Ishikawa (cell line): ENCODE results near the gene TSR1.

Experiments
- CEBPB ChIP-seq: IDR thresholded peaks from 2 replicates; pipeline ENCODE4 v1.6.1; 2012
- CREB1 ChIP-seq: IDR thresholded peaks from 2 replicates; pipeline ENCODE4 v1.6.1; 2012; ENCODE audit warnings: low read depth
- EP300 ChIP-seq: IDR thresholded peaks from 2 replicates; pipeline ENCODE4 v1.6.1; 2012; ENCODE audit warnings: borderline replicate concordance
- FOXM1 ChIP-seq: IDR thresholded peaks from 2 replicates; pipeline ENCODE4 v1.6.1; 2012; ENCODE audit warnings: low read depth, borderline replicate concordance
- TAF1 ChIP-seq: IDR thresholded peaks from 2 replicates; pipeline ENCODE4 v1.6.1; 2012; ENCODE audit warnings: low read depth, mild to moderate bottlenecking
- TF ChIP-seq, protein P1 (sequence below): IDR thresholded peaks from 2 replicates; pipeline ENCODE4 v1.6.1; 2012
- TF ChIP-seq, protein P2 (sequence below): IDR thresholded peaks from 2 replicates; pipeline ENCODE4 v1.6.1; 2012

DNA sequence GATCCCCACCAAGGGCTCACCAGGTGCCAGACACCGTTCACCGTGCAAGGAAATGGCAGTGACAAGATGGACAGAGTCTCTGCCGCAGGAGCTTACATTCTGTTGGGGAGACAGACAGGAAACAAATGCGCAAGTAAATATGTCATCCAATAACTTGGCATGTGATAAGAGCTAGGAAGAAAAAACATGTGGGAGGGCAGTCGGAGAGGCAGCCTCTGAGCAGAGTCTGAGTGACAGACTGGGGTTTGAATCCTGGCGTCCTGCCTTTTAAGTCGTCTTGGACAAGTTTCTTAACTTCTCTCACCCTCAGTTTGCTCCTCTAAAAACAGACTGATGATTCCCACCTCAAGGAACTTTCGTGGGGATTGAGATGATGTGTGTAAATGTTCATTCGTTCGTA, 8.3 kb upstream of the TSR1 start:
- no peak for TF ChIP-seq CREB1
- no peak for TF ChIP-seq CEBPB
- TF ChIP-seq, protein P1, sequence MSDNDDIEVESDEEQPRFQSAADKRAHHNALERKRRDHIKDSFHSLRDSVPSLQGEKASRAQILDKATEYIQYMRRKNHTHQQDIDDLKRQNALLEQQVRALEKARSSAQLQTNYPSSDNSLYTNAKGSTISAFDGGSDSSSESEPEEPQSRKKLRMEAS, result no peak
- TF ChIP-seq EP300, result no peak
- no peak for TF ChIP-seq FOXM1
- TF ChIP-seq, protein P2, sequence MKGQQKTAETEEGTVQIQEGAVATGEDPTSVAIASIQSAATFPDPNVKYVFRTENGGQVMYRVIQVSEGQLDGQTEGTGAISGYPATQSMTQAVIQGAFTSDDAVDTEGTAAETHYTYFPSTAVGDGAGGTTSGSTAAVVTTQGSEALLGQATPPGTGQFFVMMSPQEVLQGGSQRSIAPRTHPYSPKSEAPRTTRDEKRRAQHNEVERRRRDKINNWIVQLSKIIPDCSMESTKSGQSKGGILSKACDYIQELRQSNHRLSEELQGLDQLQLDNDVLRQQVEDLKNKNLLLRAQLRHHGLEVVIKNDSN, result no peak
- no peak for TF ChIP-seq TAF1
